ENCODE results near the gene ARHGAP32.

ARHGAP32 gene

DNA sequence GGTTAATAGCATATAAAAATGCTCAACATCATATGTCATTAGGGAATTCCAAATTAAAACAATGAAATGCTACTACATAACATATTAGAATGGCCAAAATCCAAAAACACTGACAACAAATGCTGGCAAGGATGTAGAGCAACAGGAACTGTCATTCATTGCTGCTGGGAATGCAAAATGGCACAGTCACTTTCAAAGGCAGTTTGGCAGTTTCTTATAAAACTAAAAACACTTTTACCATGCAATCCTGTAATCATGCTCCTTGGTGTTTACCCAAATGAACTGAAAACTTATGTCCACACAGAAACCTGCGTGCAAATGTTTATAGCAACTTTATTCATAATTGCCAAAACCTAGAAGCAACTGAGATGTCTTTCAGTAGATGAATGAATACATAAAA, 105.1 kb downstream of the ARHGAP32 start:
- in situ Hi-C loops (cut with MboI; ENCODE audit: low pct_unique_long_range_greater_than_20kb, low sequenced_read_pairs, unreplicated experiment): no loop called here
- TF ChIP-seq, protein P1, sequence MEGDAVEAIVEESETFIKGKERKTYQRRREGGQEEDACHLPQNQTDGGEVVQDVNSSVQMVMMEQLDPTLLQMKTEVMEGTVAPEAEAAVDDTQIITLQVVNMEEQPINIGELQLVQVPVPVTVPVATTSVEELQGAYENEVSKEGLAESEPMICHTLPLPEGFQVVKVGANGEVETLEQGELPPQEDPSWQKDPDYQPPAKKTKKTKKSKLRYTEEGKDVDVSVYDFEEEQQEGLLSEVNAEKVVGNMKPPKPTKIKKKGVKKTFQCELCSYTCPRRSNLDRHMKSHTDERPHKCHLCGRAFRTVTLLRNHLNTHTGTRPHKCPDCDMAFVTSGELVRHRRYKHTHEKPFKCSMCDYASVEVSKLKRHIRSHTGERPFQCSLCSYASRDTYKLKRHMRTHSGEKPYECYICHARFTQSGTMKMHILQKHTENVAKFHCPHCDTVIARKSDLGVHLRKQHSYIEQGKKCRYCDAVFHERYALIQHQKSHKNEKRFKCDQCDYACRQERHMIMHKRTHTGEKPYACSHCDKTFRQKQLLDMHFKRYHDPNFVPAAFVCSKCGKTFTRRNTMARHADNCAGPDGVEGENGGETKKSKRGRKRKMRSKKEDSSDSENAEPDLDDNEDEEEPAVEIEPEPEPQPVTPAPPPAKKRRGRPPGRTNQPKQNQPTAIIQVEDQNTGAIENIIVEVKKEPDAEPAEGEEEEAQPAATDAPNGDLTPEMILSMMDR (IDR thresholded peaks at IDR 0.05; ENCODE audit: extremely low read depth, insufficient read depth, missing control alignments): no peak
- DNase-seq (ENCODE audit: low spot score): no peak

DNA sequence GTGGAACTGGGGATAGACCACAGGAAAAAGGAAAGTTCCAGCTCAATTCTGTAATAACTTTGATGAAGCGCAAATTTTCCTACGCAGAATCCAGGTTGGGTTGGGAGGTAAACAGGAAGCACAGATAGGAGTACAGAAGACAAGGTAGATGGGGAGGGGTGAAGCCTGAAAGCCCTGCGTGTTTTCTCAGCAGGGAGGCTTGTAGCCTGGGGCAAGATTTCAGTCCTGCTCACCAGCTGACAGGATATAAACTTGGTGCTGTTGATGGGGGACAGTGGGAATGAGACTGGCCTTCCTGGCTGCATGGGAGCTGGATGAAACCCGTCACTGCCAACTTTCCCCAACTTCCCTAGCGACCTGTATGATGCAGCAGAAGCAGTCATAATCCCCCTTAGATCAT, 114.9 kb downstream of the ARHGAP32 start:
- TF ChIP-seq, protein P1 (IDR thresholded peaks at IDR 0.05; ENCODE audit: extremely low read depth, insufficient read depth, missing control alignments): no peak
- in situ Hi-C loops (cut with MboI; ENCODE audit: low pct_unique_long_range_greater_than_20kb, low sequenced_read_pairs, unreplicated experiment): no loop called here
- no peak for DNase-seq (ENCODE audit: low spot score)

DNA sequence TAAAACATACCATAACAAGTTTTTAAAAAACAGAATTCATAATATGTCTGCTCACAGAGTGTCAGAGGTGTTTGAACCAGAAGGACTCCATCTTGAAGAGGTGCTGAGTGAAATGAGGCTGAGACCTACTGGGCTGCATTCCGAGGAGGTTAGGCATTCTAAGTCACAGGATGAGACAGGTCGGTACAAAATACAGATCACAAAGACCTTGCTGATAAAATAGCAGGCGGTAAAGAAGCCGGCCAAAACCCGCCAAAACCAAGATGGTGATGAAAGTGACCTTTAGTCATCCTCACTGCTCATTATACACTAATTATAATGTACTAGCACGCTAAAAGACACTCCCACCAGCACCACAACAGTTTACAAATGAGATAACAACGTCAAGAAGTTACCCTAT, 116.4 kb downstream of the ARHGAP32 start:
- TF ChIP-seq, protein P1 (IDR thresholded peaks at IDR 0.05; ENCODE audit: extremely low read depth, insufficient read depth, missing control alignments): no peak
- in situ Hi-C loops (cut with MboI; ENCODE audit: low pct_unique_long_range_greater_than_20kb, low sequenced_read_pairs, unreplicated experiment): no loop called here
- DNase-seq (ENCODE audit: low spot score): no peak

DNA sequence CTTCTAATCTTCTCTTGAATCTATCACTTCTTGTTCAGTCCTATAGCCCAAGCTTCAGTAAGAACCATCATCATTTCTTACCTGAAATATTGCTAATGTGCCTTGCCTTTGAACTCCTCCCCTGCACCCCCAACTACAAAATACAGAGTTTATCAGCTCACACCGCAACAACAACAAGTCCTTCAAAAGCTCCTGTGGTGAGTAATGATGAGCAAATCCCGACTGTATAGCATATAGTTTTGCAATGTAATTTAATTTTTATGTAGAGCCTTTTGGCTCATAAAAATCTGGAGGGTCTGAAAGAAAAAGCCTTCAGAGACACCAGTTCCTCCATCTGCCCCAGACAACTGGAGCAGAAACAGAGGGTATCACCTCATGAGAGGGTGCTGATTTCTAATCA, 124.7 kb downstream of the ARHGAP32 start:
- DNase-seq (ENCODE audit: low spot score): no peak
- TF ChIP-seq, protein P1 (IDR thresholded peaks at IDR 0.05; ENCODE audit: extremely low read depth, insufficient read depth, missing control alignments): no peak
- in situ Hi-C loops (cut with MboI; ENCODE audit: low pct_unique_long_range_greater_than_20kb, low sequenced_read_pairs, unreplicated experiment): no loop called here

DNA sequence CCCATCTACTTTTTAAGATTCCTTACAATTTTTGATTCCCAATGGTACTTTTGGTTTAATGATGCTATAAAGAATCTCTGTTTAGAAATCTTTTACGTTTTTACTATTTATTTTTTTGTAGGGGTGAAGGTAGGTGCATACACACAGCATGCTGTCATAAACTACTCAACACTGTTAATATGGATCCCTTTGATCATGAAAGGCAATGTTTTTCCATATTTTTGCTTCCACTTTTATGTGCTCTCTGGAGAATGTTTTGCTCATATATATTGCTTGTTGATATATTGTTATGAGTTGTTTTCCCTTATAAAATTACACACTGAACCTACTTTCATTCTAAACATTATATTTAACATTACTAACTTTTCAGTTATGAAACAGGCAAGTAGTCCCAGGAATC, 125.9 kb downstream of the ARHGAP32 start:
- in situ Hi-C loops (cut with MboI; ENCODE audit: low pct_unique_long_range_greater_than_20kb, low sequenced_read_pairs, unreplicated experiment): no loop called here
- TF ChIP-seq, protein P1 (IDR thresholded peaks at IDR 0.05; ENCODE audit: extremely low read depth, insufficient read depth, missing control alignments): no peak
- no peak for DNase-seq (ENCODE audit: low spot score)

DNA sequence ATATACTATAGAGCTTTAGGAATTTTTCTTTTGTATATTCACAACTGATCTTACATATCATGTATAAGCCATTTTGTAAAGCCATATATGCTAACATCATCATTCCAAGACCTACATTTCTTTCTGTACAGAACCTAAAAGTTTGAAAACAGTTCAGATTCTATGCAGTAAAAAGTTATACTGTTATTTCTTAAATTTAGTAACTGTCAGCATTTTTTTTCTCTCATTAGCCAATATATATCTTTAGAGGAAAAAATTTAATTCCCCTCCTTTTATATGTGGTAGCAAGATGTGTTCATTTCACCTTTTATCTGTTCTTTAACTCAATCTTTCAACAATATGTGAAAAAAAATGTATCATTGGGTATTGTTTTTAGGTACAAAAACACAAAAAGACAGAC, 129.0 kb downstream of the ARHGAP32 start:
- DNase-seq (ENCODE audit: low spot score): no peak
- TF ChIP-seq, protein P1 (IDR thresholded peaks at IDR 0.05; ENCODE audit: extremely low read depth, insufficient read depth, missing control alignments): no peak
- in situ Hi-C loops (cut with MboI; ENCODE audit: low pct_unique_long_range_greater_than_20kb, low sequenced_read_pairs, unreplicated experiment): no loop called here
